H9 (cell line): ENCODE results near the gene NPTX1. TPM values are rescaled to one million over a fixed set of nuclear protein-coding genes. Genes with fewer than 3 reads are reported as not detected.

Source experiments
- DNase-seq: peaks from one replicate; pipeline ENCODE4 v3.0.0-alpha.2; 2017
- H2AFZ ChIP-seq: one replicate; pipeline ENCODE4 v1.6.1; 2013; ENCODE audit warnings: mild to moderate bottlenecking, low read length, control low read depth, moderate library complexity
- H2AK5ac ChIP-seq: 2 replicates; pipeline ENCODE4 v1.6.1; 2013; ENCODE audit warnings: low read length, control low read depth, mixed read lengths; ENCODE audit not compliant: insufficient read length
- H2BK120ac ChIP-seq: one replicate; pipeline ENCODE4 v1.6.1; 2013; ENCODE audit warnings: low read depth, mild to moderate bottlenecking, low read length, control low read depth, inconsistent platforms; ENCODE audit not compliant: poor library complexity, severe bottlenecking
- H2BK12ac ChIP-seq: 2 replicates; pipeline ENCODE4 v1.6.1; 2013; ENCODE audit warnings: low read length, control low read depth, mixed read lengths, low read depth; ENCODE audit not compliant: insufficient read length
- H2BK15ac ChIP-seq: 2 replicates; pipeline ENCODE4 v1.6.1; 2013; ENCODE audit warnings: low read depth, low read length, control low read depth
- H2BK20ac ChIP-seq: one replicate; pipeline ENCODE4 v1.6.1; 2013; ENCODE audit warnings: low read depth, mild to moderate bottlenecking, low read length, control low read depth, inconsistent platforms; ENCODE audit not compliant: poor library complexity, severe bottlenecking
- H2BK5ac ChIP-seq: 2 replicates; pipeline ENCODE4 v1.6.1; 2013; ENCODE audit warnings: low read length, control low read depth, mixed read lengths; ENCODE audit not compliant: insufficient read length
- H3K14ac ChIP-seq: 2 replicates; pipeline ENCODE4 v1.6.1; 2013; ENCODE audit warnings: low read length, control low read depth; ENCODE audit not compliant: insufficient read depth
- H3K18ac ChIP-seq: 2 replicates; pipeline ENCODE4 v1.6.1; 2013; ENCODE audit warnings: low read depth, mild to moderate bottlenecking, mixed read lengths, low read length, control low read depth; ENCODE audit not compliant: insufficient read length
- H3K23ac ChIP-seq: 2 replicates; pipeline ENCODE4 v1.6.1; 2013; ENCODE audit warnings: low read length, control low read depth, mixed read lengths, low read depth; ENCODE audit not compliant: insufficient read length
- H3K23me2 ChIP-seq: 2 replicates; pipeline ENCODE4 v1.6.1; 2013; ENCODE audit warnings: low read depth, mild to moderate bottlenecking, mixed read lengths, low read length, control low read depth; ENCODE audit not compliant: insufficient read length, poor library complexity, severe bottlenecking
- H3K27ac ChIP-seq: 2 replicates; pipeline ENCODE4 v1.5.1; 2013; ENCODE audit warnings: low read length, control low read depth, mixed read lengths, low read depth; ENCODE audit not compliant: insufficient read length
- H3K27me3 ChIP-seq: 2 replicates; pipeline ENCODE4 v1.6.1; 2013; ENCODE audit warnings: low read length, control low read depth, inconsistent platforms; ENCODE audit not compliant: insufficient read depth
- H3K4ac ChIP-seq: 2 replicates; pipeline ENCODE4 v1.6.1; 2013; ENCODE audit warnings: low read depth, mild to moderate bottlenecking, control low read depth, inconsistent platforms, low read length, moderate library complexity
- H3K4me1 ChIP-seq: 2 replicates; pipeline ENCODE4 v1.6.1; 2013; ENCODE audit warnings: low read length, control low read depth, inconsistent platforms; ENCODE audit not compliant: insufficient read depth
- H3K4me2 ChIP-seq: 2 replicates; pipeline ENCODE4 v1.6.1; 2013; ENCODE audit warnings: low read length, control low read depth, mixed read lengths; ENCODE audit not compliant: insufficient read length, insufficient read depth
- H3K56ac ChIP-seq: 2 replicates; pipeline ENCODE4 v1.6.1; 2013; ENCODE audit warnings: low read depth, mild to moderate bottlenecking, mixed read lengths, low read length, control low read depth; ENCODE audit not compliant: insufficient read length
- H3K79me1 ChIP-seq: 2 replicates; pipeline ENCODE4 v1.6.1; 2013; ENCODE audit warnings: low read depth, mild to moderate bottlenecking, moderate library complexity, low read length, control low read depth, inconsistent platforms; ENCODE audit not compliant: insufficient read depth, poor library complexity, severe bottlenecking
- H3K79me2 ChIP-seq: 2 replicates; pipeline ENCODE4 v1.6.1; 2013; ENCODE audit warnings: low read length, control low read depth, inconsistent platforms; ENCODE audit not compliant: insufficient read depth
- H3K9ac ChIP-seq: 2 replicates; pipeline ENCODE4 v1.6.1; 2013; ENCODE audit warnings: low read length, control low read depth, mixed read lengths; ENCODE audit not compliant: insufficient read length; ENCODE audit errors: extremely low read depth
- H3K9me3 ChIP-seq: one replicate; pipeline ENCODE4 v1.6.1; 2013; ENCODE audit warnings: low read depth, low read length, inconsistent platforms; ENCODE audit not compliant: control insufficient read depth
- H3T11ph ChIP-seq: one replicate; pipeline ENCODE4 v1.6.1; 2013; ENCODE audit warnings: mild to moderate bottlenecking, low read length, control low read depth, inconsistent platforms
- H4K20me1 ChIP-seq: one replicate; pipeline ENCODE4 v1.6.1; 2013; ENCODE audit not compliant: control insufficient read depth, insufficient read length, insufficient read depth
- H4K5ac ChIP-seq: 2 replicates; pipeline ENCODE4 v1.6.1; 2013; ENCODE audit warnings: low read depth, mild to moderate bottlenecking, mixed read lengths, low read length, control low read depth; ENCODE audit not compliant: insufficient read length
- H4K8ac ChIP-seq: replicated peaks from 2 replicates; pipeline ENCODE4 v1.6.1; 2013; ENCODE audit warnings: low read length, control low read depth, mixed read lengths, low read depth; ENCODE audit not compliant: insufficient read length
- H4K91ac ChIP-seq: 2 replicates; pipeline ENCODE4 v1.6.1; 2013; ENCODE audit warnings: low read depth, mild to moderate bottlenecking, moderate library complexity, mixed read lengths, low read length, control low read depth; ENCODE audit not compliant: insufficient read length
- H3K27ac Mint-ChIP-seq, 3 experiments: 2 replicates in 2 of 3; 3 replicates in 1 of 3; pipeline ENCODE4 v1.8.0; 2020 to 2021; ENCODE audit warnings: mixed read lengths in 3 of 3, mild to moderate bottlenecking in 1 of 3, moderate library complexity in 1 of 3
- H3K27me3 Mint-ChIP-seq: 2 replicates; pipeline ENCODE4 v1.8.0; 2021; ENCODE audit warnings: low read depth, mild to moderate bottlenecking, moderate library complexity, mixed read lengths
- H3K36me3 Mint-ChIP-seq, 3 experiments: 2 replicates in 2 of 3; 3 replicates in 1 of 3; pipeline ENCODE4 v1.8.0; 2020 to 2021; ENCODE audit warnings: low read depth in 3 of 3, mixed read lengths in 3 of 3; ENCODE audit not compliant: insufficient read depth in 1 of 3
- H3K4me1 Mint-ChIP-seq, 2 experiments: 2 replicates each; pipeline ENCODE4 v1.8.0; 2020; ENCODE audit warnings: mixed read lengths in 2 of 2
- H3K4me3 Mint-ChIP-seq, 2 experiments: 2 replicates in 1 of 2; 3 replicates in 1 of 2; pipeline ENCODE4 v1.8.0; 2020 to 2021; ENCODE audit warnings: mild to moderate bottlenecking in 2 of 2, mixed read lengths in 2 of 2, moderate library complexity in 1 of 2
- H3K9me3 Mint-ChIP-seq, 2 experiments: 2 replicates in 1 of 2; 3 replicates in 1 of 2; pipeline ENCODE4 v1.8.0; 2020; ENCODE audit warnings: mild to moderate bottlenecking in 2 of 2, mixed read lengths in 2 of 2, moderate library complexity in 1 of 2
- WGBS: extraction: QIAGEN DNeasy Blood & Tissue Kit; methylation state at CpG from one replicate; pipeline ENCODE4 v1.1.7; 2013; ENCODE audit warnings: missing lambda C conversion rate, low lambda C conversion rate, mixed read lengths; ENCODE audit not compliant: insufficient read length; ENCODE audit errors: extremely low coverage; 5-methylcytosine and 5-hydroxymethylcytosine counted together
- total RNA-seq: library from RNA; stranded (reverse); gene quantifications from 2 replicates; pipeline ENCODE4 v1.2.1, GENCODE V29; 2021
- TF ChIP-seq, protein P1 (sequence below): fragments of 200-600 bp; sonication (generic); conservative IDR thresholded peaks from 3 replicates; pipeline ENCODE4 v1.8.0; 2021; ENCODE audit warnings: antibody characterized with exemption, mild to moderate bottlenecking

NPTX1 gene
- total RNA-seq, 1 experiment from 2014 or later: 20.5 TPM

DNA sequence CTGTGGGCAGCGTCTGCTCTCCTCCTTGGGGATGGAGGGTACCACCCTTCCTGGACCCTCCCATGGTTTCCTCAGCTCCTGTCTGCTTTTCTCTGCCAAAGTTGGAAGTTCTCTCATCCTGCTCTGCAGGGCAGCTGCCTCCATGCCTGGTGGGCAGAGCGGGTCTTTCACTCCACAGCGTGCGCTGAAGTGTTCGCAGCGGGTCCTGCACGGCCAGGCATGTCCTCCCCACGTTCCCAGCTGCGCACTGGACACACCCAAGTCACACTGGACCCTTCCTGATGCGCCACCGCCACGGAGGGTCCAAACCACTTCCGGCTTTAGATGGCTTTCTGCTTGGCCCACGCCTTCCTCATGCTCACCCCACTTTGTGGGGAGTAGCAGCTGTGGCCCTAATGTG lies 33.7 kb upstream of the NPTX1 start:
- Histone ChIP-seq H4K5ac (no peak overlapping the region), H3K4me1 (no peaks in the 10 kb centered on the region), H3K79me1 (no peaks in the 10 kb centered on the region), H3K18ac (no peak overlapping the region), H3K4me2 (no peak overlapping the region), H2AFZ (no peak overlapping the region), H3K27ac (no peak overlapping the region), H3K27me3 (no peaks in the 10 kb centered on the region), H3K9ac (no peak overlapping the region), H2BK120ac (no peak overlapping the region), H3K9me3 (no peaks in the 10 kb centered on the region), H3T11ph (no peak overlapping the region), H3K79me2 (no peaks in the 10 kb centered on the region), H2BK5ac (no peak overlapping the region), H2BK12ac (no peak overlapping the region), H4K91ac (no peak overlapping the region), H3K4ac (no peak overlapping the region), H4K8ac (no peak overlapping the region), H3K23ac (no peak overlapping the region), H4K20me1 (no peaks in the 10 kb centered on the region), H3K14ac (no peak overlapping the region; the same call in 1 of the 2 replicates), H3K56ac (no peak overlapping the region), H2AK5ac (no peak overlapping the region), H3K23me2 (no peaks in the 10 kb centered on the region), H2BK15ac (no peak overlapping the region), H2BK20ac (no peak overlapping the region)
- WGBS: no CpG with 5 or more reads among the region's 14 CpGs
- TF ChIP-seq, protein P1, sequence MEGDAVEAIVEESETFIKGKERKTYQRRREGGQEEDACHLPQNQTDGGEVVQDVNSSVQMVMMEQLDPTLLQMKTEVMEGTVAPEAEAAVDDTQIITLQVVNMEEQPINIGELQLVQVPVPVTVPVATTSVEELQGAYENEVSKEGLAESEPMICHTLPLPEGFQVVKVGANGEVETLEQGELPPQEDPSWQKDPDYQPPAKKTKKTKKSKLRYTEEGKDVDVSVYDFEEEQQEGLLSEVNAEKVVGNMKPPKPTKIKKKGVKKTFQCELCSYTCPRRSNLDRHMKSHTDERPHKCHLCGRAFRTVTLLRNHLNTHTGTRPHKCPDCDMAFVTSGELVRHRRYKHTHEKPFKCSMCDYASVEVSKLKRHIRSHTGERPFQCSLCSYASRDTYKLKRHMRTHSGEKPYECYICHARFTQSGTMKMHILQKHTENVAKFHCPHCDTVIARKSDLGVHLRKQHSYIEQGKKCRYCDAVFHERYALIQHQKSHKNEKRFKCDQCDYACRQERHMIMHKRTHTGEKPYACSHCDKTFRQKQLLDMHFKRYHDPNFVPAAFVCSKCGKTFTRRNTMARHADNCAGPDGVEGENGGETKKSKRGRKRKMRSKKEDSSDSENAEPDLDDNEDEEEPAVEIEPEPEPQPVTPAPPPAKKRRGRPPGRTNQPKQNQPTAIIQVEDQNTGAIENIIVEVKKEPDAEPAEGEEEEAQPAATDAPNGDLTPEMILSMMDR: no peak
- no peak for DNase-seq
- H3K27ac Mint-ChIP-seq: no peak overlapping the region
- peaks cover 32% of the 10 kb centered on the region for H3K27me3 Mint-ChIP-seq
- no peaks in the 10 kb centered on the region; a peak in 1 of 5 replicates for H3K9me3 Mint-ChIP-seq
- no peak overlapping the region for H3K4me3 Mint-ChIP-seq
- no peaks in the 10 kb centered on the region for H3K36me3 Mint-ChIP-seq
- 0 out of 4 replicates have a peak, but pooled peaks cover 0 to 3% of the 10 kb centered on the region in 2 experiments for H3K4me1 Mint-ChIP-seq
